HG02759 (cell line): Measurements from ENCODE around the gene TRIM2.
"Not testable (repeated sequence)": the region's sequence is repeated elsewhere in the genome, so short reads cannot be mapped to it uniquely, and the experiment has no call there.

Experiments used
- ATAC-seq: cut with Tn5 transposase; IDR thresholded peaks from one replicate; pipeline ENCODE4 v1.9.1; 2021; ENCODE audit warnings: mild to moderate bottlenecking, moderate library complexity; ENCODE audit not compliant: unreplicated experiment

TRIM2 gene

DNA sequence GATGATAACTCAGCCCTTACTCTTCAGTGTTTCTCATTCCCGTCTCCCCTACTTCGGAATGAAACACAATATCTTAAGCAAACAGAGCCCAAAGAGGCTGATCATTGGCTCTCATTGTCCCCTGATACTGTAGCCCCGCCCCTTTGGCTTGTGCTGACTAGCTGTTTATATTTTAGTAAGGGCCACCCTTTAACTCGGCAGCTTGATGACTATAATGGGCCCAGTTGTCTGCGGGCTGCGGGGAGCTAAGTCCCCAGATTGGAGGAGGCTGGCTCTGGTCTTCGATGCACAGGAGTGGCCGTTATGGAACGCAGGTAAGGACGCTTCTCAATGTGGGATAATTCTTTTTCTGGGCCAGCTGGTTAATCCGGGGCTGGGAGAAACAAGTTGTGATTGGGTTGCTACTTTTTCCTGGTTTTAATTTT lies at the start of gene TRIM2:
TRIM2 (plus strand) TSS at position 197 of the 425 bp plus-strand sequence; CDS start at position 285, 88 bp downstream.
- ATAC-seq = no peak

DNA sequence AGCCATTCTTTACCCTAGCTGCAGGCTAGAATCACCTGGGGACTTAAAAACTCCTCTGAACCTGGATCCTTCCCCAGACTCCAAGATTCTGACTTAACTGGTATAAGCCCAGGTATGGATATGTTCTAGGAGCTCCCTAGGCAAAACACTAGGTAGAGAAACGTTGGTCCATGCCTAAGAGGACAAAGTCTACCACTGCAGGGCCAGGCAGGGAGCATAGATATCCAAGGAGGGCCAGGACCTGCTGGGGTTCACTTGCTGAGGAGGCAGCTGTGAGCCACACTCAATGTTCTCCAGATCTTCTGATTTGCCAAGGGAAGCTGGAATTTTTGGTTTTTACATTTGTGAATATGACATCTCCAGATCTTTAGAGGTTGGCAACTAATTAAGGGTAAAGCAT lies 48.6 kb upstream of the TRIM2 start:
- ATAC-seq = no peak

DNA sequence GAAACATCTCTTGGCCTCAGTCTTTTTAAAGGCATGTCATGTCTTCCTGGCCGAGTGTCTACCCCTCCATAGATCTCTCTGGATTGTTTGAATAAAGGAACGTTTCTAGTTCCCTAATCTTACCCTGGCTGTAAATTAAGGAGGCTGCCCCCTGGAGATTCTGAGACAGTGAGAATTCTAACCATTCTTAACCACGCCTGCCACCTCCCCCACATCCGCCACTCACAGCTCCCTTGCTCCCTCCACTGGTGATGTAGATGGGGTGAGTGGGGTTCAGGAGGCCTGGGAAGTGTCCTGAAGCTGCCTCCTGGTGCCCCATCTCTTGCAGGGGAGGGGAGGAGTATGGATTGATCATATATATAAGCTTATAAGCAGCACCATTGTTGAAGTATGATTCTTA lies 48.0 kb upstream of the TRIM2 start:
- no peak for ATAC-seq

DNA sequence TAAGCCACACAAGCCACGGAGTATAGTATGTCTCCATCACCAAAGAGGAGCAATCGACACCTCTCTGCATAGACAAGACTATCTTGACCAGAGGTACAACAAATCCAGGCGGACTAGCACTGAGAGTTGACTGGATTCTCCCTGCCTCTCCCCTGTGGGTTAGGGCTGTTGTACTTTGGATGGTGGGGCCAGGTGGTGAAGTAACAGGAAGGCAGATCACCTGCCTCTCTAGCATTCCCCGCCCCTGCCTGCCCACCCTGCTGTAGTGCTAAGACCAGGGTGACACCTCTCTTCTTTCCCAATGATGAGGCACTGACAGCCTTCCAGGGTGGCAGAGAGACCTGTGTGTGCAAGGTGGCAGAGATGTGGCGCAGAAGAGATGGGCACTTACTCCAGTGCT lies 47.5 kb upstream of the TRIM2 start:
- no peak for ATAC-seq

DNA sequence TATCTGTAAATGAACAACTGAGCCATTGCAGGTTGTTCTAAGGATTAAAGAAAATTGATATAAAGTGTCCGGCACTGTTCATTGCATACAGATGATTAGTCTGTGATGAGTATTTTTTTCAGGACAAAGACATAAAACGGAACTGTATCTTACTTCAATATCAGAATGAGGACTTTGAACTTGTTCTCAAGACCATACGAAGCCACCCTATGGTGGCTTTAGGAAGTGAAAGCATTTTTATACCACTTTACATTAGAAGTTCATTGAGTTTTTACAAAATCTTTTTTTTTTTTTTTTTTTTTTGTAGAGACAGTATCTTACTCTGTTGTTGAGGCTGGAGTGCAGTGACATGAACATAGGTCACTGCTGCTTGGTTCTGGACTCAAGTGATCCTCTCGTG lies 45.2 kb upstream of the TRIM2 start:
- ATAC-seq = no peak

DNA sequence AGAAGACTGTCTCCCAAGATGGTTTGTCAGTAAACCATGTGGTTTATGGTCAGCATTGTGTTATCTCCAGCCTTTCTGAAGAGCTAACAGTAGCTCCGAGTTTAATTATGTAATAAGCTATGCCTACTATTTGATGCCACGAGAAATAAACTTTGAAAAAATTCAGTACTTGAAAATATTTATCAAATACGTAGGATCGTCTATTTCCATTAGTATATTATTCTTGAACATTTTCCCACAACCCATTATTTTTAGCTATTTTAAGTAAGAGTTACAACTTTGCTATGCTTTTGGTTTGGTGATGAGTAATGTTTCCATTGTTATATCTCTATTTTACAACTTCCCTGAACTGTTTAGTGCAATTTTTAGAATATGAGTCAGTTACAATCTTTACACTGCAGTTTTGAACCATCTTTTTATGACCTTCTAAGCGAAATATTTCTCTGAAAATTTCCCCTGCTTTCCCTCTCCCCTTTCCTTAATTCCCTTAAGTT lies 44.5 kb upstream of the TRIM2 start:
- no peak for ATAC-seq

DNA sequence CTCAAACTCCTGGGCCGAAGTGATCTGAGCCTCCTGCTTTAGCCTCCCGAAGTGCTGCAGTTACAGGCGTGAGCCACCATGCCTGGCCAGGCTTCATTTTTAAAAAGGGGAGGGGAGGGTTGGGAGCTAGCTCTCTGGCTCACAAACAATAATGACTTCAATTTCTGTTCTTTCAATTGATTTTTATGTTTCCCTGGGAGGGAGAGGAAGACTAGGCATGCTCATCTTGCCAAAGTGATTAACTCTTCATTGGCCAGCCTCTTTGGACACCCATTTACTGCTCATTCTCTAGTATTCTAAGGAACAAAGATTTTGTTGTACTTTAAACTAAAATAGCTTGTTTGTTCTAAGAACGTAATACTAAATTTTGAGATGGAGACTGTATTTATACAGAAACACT lies 43.4 kb upstream of the TRIM2 start:
- ATAC-seq = no peak

DNA sequence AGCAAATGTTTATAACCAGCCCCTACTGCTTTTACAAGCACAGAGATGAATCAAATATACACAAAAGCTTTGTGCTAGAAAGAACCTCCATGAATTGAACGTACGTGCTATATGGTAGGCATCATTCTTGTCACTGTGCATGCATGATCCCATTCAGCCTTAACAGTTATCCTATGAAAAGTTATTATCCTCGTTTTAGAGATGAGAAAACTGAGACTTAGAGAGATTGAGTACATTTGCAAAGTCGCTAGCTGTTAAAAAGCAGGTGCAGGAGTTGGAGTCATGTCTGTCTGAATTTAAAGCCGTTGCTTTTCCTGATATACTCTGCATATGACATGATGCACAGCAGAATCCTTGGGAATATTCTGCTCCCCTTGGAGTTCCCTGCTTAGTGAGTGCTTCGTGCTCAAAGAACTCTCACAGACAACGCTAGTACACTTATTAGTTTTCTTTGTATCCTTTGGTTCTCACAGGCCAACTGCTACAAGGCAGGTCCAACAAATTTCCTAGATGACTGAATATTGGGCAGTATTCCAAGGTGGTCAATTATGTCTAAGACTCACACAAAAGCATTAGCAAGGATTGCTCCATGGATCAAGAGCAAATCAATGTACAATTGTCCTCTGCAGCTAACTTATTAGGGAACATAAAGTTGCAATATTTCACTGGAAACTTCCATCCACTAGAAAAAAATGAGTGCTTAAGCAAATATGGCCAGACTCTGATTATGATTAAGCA lies 42.8 kb upstream of the TRIM2 start:
- no peak for ATAC-seq

DNA sequence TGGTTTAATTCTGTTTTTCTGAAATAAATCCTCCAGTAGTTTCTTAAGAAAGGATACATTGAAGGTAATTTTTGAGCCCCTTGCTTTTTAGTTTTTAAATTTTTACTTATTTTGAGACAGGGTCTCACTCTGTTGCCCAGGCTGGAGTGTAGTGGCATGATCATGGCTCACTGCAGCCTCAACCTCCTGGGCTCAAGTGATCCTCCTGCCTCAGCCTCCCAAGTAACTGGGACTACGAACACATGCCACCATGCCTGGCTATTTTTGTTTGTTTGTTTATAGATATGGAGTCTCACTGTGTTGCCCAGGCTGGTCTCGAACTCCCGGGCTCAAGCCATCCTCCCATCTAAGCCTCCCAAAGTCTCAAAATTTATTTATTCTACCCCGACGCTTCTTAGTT lies 39.0 kb upstream of the TRIM2 start:
- ATAC-seq = not testable (repeated sequence)

DNA sequence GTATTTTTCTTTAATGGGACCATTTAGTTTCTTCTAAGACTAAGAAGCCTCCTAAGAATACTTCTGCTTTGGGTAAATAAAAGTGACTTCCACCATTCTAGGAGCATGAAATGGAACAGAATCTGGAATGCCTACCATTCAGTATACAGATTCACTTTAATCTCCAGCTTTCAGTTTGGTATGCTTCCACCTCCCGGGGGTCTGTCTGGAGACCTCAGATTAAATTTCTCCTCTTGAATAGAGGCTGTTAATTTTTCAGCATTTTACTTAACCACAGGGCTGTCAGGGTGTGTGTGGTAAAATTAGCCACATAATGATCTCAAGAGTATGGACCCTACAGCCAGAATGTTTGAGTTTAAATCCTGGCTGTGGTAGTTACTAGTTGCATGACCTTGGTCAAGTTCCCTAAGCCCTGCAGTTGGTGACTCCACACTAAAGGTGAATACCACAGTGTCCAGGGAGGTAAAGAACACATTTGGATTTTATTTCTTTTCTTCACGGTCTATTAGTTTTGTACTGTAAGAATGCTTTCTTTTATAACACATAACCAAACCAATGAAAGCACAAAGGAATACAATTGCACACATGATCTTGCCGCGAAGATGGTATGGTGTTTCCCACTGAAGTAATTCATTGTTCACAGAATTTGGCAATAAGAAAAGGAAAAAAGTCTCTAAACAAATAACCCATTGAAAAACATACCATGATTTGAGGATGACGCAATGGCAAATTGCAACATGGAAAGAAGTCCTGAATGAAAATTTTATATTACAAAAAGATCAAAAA lies 37.3 kb upstream of the TRIM2 start:
- ATAC-seq = no peak

DNA sequence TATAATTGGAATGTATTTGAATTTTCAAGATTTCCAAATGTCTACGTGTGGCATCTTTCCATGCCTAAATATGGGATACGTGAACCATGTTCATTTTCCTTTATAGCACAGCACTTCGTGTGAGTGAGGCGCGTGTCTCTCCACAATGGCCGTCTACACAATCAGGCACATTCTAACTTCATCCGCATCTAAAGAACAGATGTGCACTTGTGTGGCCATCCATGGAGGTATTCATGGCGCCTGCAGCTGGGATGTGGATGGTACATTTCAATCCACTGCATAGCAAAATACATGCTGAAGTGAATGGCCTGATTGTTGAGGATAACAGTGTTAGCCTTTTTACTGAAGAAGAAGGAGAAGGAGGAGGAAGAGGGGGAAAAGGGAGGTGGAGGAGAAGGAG lies 34.5 kb upstream of the TRIM2 start:
- ATAC-seq = no peak

DNA sequence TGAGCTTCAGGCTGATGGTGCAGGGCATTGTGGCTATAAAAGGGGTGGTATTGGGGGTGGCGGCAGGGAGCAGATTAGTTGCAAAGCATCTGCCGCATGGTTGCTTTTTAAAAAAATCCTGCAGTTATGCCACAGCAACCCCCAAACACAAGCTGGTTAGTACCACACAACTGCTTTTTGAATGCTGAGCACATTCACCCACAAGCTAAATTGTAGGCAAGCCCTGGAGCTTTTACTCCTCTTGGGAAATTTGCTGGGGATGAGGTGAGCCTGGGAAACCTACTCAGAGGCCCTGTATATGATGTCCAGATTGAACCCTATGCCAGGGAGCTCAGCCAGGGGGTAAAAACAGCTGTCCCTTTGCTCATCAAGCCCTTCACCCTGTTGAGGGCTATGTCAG lies 33.8 kb upstream of the TRIM2 start:
- ATAC-seq = no peak

DNA sequence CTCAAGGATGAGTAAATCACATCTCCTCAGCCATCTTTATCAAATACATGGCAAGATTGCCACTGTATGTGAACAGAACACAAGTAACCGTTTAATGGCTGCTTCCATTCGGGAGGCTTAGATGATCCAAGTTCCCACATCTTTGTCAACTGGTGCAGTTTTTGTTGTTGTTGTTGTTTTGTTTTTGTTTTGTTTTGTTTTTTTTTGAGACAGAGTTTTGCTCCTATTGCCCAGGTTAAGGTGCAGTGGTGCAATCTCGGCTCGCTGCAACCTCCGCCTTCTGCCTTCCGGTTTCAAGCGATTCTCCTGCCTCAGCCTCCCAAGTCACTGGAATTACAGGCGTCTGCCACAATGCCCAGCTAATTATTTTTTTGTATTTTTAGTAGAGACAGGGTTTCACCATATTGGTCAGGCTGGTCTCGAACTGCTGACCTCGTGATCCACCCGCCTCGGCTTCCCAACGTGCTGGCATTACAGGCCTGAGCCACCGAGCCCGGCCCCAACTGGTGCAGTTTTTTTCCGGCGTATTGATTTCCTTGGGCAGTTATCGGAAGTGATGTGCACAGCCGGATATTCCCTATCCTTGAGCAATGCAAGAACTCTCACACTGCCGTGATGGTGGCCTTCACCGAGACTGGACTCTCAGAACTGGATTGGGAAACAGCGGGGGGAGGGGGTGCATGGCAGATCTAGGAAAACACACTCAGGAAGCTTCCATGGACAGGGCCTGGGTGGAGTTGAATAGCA lies 29.2 kb upstream of the TRIM2 start:
- no peak for ATAC-seq

DNA sequence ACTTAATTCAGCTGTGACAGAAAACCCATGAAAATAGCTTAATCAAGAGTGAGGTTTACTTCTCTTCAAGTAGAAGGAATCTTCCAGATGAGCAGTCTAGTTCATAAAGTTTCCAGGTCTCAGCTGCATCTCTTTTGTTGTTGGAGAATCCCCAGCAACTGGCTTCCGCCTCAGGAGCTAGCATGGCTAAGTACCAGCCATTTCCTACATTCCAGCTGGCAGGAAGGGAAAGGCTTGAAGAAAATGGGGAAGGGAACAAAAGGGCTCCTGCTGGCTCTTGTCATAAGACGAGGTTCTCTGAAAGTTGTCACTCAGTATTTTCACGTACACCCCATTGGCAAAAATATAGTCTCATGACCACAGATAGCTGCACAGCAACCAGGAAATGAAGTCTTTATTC lies 27.3 kb upstream of the TRIM2 start:
- ATAC-seq = no peak

DNA sequence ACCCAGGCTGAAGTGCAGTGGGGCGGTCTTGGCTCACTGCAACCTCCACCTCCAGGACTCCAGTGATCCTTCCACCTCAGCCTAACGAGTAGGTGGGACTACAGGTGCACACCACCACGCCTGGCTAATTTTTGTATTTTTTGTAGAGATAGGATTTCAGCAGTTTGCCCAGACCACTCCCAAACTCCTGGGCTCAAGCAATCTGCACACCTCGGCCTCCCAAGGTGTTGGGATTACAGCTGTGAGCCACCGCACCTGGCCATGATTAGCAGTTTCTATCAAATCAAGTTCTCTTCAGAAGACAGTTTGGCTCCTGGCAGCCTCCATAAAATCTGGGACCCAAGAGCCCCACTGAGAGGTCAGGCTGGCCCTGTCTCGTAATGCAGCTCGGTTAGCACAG lies 26.4 kb upstream of the TRIM2 start:
- no peak for ATAC-seq

DNA sequence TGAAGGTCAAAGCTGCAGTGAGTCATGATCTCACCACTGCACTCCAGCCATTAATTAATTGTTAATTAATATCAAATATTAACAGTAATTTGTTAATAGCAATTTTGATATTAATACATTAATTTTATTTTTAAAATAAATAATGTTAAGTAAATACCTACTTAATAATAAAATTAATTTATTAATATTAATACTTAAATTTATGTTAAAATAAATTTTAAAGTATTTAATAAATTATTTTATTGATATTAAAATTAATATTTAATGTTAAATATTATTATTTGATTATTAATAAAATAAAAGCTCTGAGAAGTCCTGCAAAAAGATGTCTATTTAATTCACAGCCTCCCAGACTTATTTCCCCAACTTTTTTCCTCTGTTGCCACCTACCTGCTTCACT lies 25.1 kb upstream of the TRIM2 start:
- no peak for ATAC-seq

DNA sequence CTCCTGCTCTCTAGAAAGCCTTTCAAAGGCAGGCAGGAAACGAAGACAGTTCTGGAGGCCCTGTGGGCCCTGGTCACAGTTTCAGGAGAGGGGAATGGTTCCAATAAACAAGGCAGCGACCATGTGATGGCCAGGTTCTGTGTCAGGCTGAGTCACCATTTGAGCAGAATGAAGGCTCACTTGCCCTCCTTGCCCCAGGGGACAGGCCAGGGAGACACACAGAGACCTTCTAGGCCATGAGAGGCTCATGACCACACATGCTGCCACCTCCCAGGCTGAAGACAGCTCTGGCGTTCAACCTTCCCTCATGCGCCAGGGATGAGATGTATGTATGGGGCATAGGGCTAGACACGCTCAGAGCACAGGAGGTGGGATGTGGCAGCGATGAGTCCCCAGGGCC lies 22.9 kb upstream of the TRIM2 start:
- ATAC-seq = no peak

DNA sequence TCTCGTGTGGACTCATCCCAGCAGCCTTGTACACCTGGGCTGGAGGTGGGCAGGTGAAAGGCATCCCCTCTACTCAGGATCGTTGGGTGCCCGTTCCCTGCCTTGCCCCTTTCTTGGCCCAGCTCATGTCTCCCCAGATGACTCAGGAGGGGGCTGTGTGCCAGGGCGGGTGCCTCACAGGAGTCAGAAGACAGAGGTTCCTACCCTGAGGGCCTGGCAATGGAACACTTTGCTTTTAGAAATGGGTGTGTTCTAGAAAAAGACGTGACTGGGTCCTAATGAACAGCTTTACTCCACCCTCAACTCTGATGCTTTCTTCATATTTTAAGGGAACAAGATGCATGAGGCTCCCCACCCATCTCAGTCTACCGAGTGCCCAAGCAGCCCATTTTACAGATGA lies 22.5 kb upstream of the TRIM2 start:
- no peak for ATAC-seq

DNA sequence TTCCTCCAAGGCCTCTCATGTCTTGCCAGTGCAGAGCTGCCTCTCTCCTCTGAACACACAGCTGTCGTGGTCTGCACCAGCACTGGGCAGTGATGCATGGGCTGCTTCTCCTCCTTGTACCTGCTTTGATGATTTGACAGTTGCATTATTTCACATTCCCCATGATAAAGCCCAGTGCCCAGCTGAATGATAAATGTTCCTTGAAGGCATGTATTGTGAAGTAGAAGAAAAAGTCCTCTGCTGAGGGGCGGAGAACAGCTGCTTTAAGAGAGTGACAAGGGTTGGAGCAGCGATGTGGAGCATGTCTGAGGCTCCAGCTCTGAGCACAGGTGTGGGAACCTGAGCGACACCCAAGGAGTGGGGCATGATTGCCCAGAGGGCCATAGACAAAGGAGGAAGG lies 21.1 kb upstream of the TRIM2 start:
- ATAC-seq = no peak

DNA sequence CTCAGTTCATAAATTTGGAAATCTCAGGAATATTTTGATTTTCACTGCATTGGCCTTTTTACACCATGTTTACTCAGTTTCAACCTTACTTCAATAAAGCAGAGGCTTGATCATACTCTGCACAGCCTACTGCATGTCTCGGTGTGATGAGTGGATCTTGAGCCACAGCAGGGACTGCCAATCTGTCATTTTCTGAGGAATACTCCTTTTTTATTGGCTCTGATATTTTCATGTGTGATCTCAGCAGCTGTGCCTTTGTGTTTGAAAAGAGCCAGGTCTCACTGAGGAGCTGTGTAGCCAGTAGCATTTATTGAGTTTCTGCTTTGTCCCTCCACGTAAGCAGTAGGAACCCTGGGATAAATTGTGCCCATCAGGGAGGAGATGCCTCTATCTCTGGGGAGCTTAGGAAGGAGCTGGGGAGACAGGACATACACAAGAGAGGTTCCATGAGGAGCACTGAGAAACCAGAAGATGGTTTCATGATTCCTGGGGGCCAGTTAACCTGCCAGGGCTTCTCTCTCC lies 18.9 kb upstream of the TRIM2 start:
- ATAC-seq = no peak

DNA sequence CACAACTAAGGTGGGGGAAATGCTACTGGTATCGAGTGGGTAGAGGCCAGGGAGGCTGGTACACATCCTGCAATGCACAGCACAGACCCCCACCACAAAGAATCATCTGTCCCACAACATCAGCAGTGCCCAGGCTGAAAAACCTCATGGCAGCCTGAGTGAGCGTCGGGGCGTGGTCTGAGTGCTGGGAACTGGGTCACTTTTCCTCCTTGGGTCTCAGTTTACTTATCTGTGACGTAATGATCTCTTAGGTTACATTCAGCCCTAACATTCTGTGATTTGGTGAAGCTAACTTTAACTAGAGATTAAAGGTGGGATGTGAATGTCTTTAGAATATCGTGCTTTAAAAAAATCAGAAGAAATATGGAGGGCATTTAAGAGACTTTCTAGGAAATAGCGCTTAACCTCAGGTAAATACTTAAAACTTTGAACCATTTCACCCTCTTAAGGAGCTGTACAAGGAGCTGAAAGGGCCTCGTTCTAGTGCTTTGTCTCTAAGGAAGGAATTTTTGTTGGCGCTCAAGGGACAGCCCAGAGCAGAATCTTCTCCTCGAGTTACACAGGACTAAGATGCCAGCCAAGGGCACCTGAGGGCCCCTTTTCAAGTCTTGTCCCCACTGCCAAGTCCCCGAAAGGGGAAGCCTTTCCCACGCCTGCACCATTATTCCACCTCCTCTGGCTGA lies 18.1 kb upstream of the TRIM2 start:
- ATAC-seq = no peak
